ENCODE results near the gene TBCE. TPM values are rescaled to one million over a fixed set of nuclear protein-coding genes. Genes with fewer than 3 reads are reported as not detected.

The TBCE gene
- total and polyA plus RNA-seq, 9 of the 15 experiments (the other 6 are each of a cell fraction or from before 2014, with no cell fraction given) = 52.6 to 92.1 (median 82.1) TPM

DNA sequence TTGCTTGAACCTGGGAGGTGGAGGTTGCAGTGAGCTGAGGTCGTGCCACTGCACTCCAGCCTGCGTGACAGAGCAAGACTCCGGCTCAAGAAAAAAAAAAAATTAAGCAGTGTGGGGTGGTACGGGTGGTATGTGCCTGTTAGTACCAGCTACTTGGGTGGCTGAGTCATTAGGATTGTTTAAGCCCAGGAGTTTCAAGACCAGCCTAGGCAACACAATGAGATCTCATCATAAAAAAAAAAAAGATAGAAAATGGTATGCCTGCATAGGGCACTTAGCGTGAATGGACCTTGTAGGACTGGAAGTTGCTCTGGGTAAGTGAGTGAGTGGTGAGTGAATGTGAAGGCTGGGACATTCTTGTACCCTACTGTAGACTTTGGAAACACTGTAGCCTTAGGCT is 37.0 kb downstream of the TBCE start (continued):
- TF ChIP-seq, protein P1, sequence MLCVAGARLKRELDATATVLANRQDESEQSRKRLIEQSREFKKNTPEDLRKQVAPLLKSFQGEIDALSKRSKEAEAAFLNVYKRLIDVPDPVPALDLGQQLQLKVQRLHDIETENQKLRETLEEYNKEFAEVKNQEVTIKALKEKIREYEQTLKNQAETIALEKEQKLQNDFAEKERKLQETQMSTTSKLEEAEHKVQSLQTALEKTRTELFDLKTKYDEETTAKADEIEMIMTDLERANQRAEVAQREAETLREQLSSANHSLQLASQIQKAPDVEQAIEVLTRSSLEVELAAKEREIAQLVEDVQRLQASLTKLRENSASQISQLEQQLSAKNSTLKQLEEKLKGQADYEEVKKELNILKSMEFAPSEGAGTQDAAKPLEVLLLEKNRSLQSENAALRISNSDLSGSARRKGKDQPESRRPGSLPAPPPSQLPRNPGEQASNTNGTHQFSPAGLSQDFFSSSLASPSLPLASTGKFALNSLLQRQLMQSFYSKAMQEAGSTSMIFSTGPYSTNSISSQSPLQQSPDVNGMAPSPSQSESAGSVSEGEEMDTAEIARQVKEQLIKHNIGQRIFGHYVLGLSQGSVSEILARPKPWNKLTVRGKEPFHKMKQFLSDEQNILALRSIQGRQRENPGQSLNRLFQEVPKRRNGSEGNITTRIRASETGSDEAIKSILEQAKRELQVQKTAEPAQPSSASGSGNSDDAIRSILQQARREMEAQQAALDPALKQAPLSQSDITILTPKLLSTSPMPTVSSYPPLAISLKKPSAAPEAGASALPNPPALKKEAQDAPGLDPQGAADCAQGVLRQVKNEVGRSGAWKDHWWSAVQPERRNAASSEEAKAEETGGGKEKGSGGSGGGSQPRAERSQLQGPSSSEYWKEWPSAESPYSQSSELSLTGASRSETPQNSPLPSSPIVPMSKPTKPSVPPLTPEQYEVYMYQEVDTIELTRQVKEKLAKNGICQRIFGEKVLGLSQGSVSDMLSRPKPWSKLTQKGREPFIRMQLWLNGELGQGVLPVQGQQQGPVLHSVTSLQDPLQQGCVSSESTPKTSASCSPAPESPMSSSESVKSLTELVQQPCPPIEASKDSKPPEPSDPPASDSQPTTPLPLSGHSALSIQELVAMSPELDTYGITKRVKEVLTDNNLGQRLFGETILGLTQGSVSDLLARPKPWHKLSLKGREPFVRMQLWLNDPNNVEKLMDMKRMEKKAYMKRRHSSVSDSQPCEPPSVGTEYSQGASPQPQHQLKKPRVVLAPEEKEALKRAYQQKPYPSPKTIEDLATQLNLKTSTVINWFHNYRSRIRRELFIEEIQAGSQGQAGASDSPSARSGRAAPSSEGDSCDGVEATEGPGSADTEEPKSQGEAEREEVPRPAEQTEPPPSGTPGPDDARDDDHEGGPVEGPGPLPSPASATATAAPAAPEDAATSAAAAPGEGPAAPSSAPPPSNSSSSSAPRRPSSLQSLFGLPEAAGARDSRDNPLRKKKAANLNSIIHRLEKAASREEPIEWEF (CRISPR knock-in tag; IDR thresholded peaks at IDR 0.05) = no peak
- TF ChIP-seq ETV1 (tag; conservative IDR thresholded peaks at IDR 0.05; ENCODE audit: low read depth) (no peak), SMARCA4 (IDR thresholded peaks at IDR 0.05) (no peak), FIP1L1 (IDR thresholded peaks at IDR 0.05; ENCODE audit: low read depth, low read length, poor library complexity, severe bottlenecking) (no peak), POLR2H (tag; IDR thresholded peaks at IDR 0.05; ENCODE audit: low read depth) (no peak), RBM17 (IDR thresholded peaks at IDR 0.05; ENCODE audit: borderline replicate concordance, low read depth, low read length) (no peak), PTBP1 (IDR thresholded peaks at IDR 0.05; ENCODE audit: low read depth, low read length) (no peak), CBFA2T2 (conservative IDR thresholded peaks at IDR 0.05) (no peak), ZNF324 (CRISPR knock-in tag; IDR thresholded peaks at IDR 0.05) (no peak), ZNF274 (IDR thresholded peaks at IDR 0.05; ENCODE audit: borderline replicate concordance, low read depth, low read length) (no peak)
- TF ChIP-seq, protein P2, sequence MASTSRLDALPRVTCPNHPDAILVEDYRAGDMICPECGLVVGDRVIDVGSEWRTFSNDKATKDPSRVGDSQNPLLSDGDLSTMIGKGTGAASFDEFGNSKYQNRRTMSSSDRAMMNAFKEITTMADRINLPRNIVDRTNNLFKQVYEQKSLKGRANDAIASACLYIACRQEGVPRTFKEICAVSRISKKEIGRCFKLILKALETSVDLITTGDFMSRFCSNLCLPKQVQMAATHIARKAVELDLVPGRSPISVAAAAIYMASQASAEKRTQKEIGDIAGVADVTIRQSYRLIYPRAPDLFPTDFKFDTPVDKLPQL (IDR thresholded peaks at IDR 0.05; ENCODE audit: extremely low read depth, insufficient read length) = no peak
